GM03348 (cell line): ENCODE measurements around the gene RGS19.

Experiments
- DNase-seq: peaks from one replicate; pipeline ENCODE4 v3.0.0; 2012; ENCODE audit warnings: low spot score

RGS19 gene

GRCh38 chr20:64035933-64036345, 43.4 kb downstream of the RGS19 start, which contains the start of gene C20orf204:
Gene C20orf204, plus strand, starts transcription at chr20:64036182. Its CDS starts 142 bp downstream, at chr20:64036324.
- DNase-seq: no peak

GRCh38 chr20:64035066-64035932, 44.0 kb downstream of the RGS19 start:
- no peak for DNase-seq

- DNase-seq: no peak
Measured at GRCh38 chr20:64033981-64034493, 45.3 kb downstream of the RGS19 start.

GRCh38 chr20:64032706-64033624, 46.4 kb downstream of the RGS19 start:
- no peak for DNase-seq

GRCh38 chr20:64031822-64032314, 47.5 kb downstream of the RGS19 start:
- DNase-seq: no peak

GRCh38 chr20:64030371-64031134, 48.8 kb downstream of the RGS19 start:
- DNase-seq: no peak

GRCh38 chr20:64029293-64030117, 49.8 kb downstream of the RGS19 start:
- DNase-seq: no peak

- no peak for DNase-seq
Measured at GRCh38 chr20:64027981-64028685, 51.2 kb downstream of the RGS19 start.

- no peak for DNase-seq
Measured at GRCh38 chr20:64025826-64026412, 53.4 kb downstream of the RGS19 start.

GRCh38 chr20:64025101-64025825, 54.1 kb downstream of the RGS19 start:
- no peak for DNase-seq

- DNase-seq: no peak
Measured at GRCh38 chr20:64024141-64024990, 55.0 kb downstream of the RGS19 start.

- DNase-seq: no peak
Measured at GRCh38 chr20:64023361-64024140, 55.8 kb downstream of the RGS19 start.
